OCI-M1 (cell line): ENCODE measurements around the gene FMO2.

ENCODE experiments used
- DNase-seq: peaks from one replicate; lab custom pipeline; 2025; lab: John Stamatoyannopoulos, UW

Gene FMO2, protein sequence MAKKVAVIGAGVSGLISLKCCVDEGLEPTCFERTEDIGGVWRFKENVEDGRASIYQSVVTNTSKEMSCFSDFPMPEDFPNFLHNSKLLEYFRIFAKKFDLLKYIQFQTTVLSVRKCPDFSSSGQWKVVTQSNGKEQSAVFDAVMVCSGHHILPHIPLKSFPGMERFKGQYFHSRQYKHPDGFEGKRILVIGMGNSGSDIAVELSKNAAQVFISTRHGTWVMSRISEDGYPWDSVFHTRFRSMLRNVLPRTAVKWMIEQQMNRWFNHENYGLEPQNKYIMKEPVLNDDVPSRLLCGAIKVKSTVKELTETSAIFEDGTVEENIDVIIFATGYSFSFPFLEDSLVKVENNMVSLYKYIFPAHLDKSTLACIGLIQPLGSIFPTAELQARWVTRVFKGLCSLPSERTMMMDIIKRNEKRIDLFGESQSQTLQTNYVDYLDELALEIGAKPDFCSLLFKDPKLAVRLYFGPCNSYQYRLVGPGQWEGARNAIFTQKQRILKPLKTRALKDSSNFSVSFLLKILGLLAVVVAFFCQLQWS

DNA sequence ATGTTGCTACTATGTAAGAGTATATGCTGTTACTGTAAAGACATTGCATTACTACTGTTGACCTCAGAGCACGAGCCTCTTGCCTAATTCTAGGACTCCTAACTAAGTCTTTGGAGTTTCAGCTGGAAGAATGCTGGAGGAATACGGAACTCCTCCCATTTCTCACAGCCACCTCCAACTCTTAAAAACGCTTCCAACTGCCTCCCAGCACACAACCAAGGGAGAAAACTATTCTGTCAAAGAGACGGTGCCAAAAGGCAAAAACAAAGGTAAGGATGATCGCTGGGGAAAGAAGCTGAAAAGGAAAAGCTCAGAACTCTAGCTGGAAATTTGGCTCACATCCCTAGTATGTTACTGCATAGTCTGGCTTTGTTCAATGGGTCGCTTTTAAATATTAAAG, at the start of gene FMO2:
FMO2 (plus strand) TSS at position 210 of the 400 bp plus-strand sequence. CDS start 414 bp downstream, outside the sequence.
- no peak for DNase-seq

- DNase-seq, result no peak
These were observed 47.5 kb upstream of the FMO2 start for GRCh38 chr1:171137580-171137979.

DNA sequence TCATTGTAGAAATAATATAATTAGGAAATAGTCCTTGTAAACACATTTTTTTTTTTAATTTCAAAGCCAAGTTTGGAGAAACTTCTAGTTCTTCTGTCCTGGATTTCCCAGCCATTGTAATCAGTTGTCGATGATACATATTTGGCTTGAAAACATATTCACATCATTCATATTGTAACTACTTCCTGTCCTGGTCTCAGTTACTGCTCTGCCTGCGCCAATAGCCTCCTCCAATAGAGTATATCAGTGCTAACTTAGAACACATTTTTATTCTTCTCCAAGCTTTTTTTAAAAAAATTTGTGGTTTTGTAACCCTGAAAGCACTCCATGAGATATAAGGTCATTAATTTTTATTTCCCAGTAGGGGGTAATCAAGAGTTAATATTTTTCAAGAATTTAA, 46.1 kb upstream of the FMO2 start:
- no peak for DNase-seq

DNA sequence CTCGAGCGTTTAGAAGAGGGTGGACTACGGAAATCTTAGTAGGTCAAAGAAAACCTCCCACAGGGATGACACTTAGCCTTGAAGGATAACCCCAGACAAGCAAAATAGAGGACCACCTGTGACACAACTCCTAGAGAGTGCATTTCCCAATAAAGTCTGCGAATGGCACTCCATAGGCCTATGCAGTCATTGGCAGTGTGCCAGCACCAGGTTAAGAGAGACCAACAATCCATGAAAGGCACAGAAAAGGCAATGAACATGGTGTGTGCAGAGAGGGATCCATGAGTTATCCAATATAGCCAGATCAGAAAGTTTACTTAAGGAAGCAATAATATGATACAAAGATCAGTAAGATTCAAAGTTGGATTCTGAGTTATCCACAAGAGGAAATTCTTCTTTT, 45.2 kb upstream of the FMO2 start:
- no peak for DNase-seq

- DNase-seq, result no peak
These were observed 44.7 kb upstream of the FMO2 start for GRCh38 chr1:171140401-171140800.

GRCh38 chr1:171140956-171141687, 44.0 kb upstream of the FMO2 start:
- DNase-seq, result no peak

- DNase-seq, result no peak
These were observed 43.2 kb upstream of the FMO2 start for GRCh38 chr1:171141688-171142415.

GRCh38 chr1:171142416-171143385, 42.4 kb upstream of the FMO2 start:
- no peak for DNase-seq

- DNase-seq, result no peak
These were observed 34.9 kb upstream of the FMO2 start for GRCh38 chr1:171150156-171150555.

DNA sequence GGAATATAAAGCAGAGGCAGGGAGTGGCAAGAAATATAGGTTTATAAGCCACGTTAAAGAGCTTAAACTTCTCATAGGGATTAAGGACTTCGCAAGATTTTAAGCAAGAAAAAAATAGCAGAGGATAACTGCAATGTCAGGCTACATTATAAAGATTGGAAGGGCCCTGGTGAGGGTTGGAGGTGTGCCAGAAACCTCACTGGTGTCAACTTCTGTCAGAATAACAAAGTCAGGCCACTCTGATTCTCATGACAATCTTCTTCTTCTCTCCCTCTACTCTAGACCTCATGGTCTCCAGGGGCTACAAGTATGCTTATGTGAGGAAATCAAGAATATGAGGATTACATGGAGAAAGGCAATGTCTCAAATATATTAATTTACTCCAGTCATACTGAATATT, 32.6 kb upstream of the FMO2 start:
- DNase-seq, result peak; percentile 24

DNA sequence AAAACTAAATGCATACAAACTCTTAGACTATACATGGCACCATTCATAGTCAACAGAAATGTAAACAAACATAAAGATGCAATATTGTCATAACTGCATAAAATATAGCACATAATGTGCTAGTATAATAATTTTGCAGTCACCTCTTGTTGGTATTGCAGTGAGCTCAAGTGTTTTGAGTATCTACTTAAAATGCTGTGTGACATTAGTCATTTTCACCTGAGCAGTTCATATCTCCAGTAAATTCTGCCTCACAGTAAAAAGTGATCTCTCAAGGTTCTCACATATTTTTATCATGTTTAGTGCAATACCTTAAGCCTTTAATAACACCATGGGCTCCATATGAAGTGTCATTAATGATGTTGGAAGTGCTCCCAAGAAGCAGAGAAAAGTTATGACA, 29.6 kb upstream of the FMO2 start:
- no peak for DNase-seq

DNA sequence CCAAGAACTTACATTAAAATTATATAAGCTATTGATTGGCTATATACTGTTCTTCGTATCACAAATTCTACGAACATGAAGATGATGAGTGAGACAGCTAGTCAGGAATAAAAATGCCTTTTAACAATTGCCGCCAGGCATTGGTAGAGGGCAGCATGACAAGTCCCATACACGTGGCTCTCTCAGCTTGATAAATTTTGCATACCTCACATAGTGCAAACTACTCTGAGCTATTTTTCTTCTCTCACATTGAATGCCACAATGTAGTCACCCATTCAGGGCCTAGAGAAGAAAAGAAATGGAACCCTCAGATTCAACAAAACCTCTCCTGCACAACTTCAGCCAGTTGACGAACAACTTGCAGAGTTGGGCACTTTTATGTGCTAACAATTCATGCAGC, 27.0 kb upstream of the FMO2 start:
- DNase-seq, result no peak

DNA sequence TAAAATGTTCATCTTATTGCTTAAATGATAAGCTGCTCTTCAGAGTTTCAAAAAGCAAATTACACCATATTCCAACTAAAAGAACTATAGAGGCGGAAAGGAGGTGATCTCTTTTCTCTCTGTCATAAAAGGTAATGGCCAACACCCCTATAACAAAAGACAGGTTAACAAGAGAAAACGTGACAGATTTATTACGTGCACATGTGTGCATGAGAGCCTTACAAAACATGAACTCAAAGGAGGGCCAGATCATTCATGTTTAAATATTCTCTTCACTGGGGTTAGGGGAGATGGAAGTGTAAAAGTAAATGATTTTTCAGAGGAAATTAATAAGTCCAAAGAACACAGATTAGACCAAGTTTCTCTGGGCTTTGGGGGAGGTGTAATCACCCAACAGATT, 26.5 kb upstream of the FMO2 start:
- no peak for DNase-seq

- DNase-seq, result peak; percentile 8
These were observed 26.0 kb upstream of the FMO2 start for GRCh38 chr1:171159148-171159547.

- no peak for DNase-seq
These were observed 24.9 kb upstream of the FMO2 start for GRCh38 chr1:171160211-171160610.

DNA sequence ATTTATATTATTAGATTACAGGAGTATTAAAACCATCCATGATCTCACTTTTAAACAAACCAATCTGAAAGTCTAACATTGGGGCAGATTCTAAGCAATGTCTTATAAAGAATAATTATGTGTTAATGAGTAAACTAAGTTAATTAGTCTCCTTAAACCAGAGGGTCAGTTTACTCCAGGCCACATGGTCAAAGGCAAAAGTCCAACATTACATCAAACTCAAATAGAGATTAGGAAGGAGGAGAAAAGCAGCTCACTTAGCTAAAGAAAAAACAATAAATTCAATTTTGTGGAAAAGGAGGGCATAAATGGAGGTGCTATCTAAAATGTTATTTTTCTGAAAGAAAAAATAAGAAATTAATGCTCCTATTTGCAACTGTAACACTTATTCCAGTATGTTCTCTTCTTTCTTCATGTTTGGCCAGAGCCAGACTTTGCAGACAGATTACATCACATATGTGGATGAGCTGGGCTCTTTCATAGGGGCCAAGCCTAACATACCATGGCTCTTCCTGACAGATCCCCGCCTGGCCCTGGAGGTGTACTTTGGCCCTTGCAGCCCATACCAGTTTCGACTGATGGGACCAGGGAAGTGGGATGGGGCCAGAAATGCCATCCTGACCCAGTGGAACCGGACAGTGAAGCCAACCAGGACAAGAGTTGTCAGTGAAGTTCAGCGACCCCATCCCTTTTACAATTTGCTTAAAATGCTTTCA, 24.3 kb upstream of the FMO2 start:
- DNase-seq, result no peak

- DNase-seq, result no peak
These were observed 23.7 kb upstream of the FMO2 start for GRCh38 chr1:171161431-171161830.

DNA sequence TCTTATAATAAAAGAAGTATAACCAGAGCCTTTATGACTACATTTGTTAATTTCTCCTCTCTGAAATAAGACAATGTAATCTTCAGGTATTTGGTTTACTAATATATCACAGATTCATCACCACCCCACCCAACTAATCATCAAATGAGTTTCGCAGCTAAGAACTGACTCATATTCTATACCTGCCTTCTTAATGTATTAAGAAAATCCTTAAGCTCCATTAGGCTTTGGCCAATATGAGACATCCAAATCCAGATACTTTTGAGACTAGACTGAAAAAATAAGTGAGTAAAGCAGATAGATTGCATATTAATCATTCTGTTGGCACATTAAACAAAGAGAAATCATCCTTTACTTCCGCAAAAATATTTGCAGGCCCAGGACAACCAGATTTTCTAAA, 18.7 kb upstream of the FMO2 start:
- no peak for DNase-seq

DNA sequence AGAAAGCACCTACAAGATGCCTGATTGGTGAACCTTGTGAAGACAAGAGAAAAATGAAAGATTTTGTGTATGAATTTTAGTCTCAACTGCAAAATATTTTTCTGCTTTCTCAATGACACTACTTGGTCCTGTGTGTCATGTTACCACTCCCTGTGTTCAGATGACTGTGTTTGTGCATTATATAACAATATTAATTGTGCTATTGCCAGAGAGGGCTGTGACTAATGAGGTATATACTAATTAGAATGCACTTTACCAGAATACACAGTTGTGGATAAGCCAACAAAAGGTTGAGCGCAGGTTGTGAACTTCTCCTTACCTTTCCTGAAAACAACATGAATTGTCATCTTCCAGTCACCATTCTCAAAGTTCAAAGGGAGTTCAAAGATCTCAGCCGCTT, 17.3 kb upstream of the FMO2 start:
- DNase-seq, result no peak

DNA sequence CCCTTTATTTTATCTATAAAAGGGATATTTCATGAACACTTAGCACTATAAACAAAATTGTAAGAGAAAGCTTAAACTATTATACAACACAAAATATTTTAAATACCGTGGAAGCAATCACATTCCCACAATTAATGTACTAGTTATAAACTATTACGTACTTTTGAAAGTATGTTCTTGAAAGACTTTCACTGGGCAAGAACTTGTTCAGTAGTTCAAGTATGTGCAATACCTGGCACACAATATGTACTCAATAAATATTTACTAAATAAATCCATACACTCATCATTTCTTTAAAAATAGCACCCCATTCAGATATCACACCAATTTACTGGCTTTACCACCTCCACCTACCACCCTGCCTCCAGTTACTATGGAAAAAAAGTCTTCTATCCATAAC, 12.6 kb upstream of the FMO2 start:
- DNase-seq, result no peak

GRCh38 chr1:171173069-171173468, 12.0 kb upstream of the FMO2 start:
- no peak for DNase-seq
